RWPE2 (cell line): ENCODE data around the gene ABTB2.

Experiments
- ATAC-seq: fragments of 200-7000 bp; cut with Tn5 transposase; 3 replicates; pipeline ENCODE4 v1.9.1; 2021; ENCODE audit warnings: low read depth
- DNase-seq: peaks from one replicate; pipeline ENCODE4 v3.0.0-alpha.2; 2020; ENCODE audit warnings: low spot score
- H3K27ac ChIP-seq: fragments of 450-650 bp; 2 replicates; pipeline ENCODE4 v1.5.1; 2017; ENCODE audit warnings: mild to moderate bottlenecking; ENCODE audit not compliant: poor library complexity, severe bottlenecking
- H3K27me3 ChIP-seq: fragments of 250-450 bp; sonication (Bioruptor Pico); 2 replicates; pipeline ENCODE4 v1.5.1; 2021; ENCODE audit warnings: mild to moderate bottlenecking, moderate library complexity; ENCODE audit not compliant: insufficient read depth, poor library complexity, severe bottlenecking
- H3K36me3 ChIP-seq: fragments of 250-450 bp; sonication (Bioruptor Pico); 2 replicates; pipeline ENCODE4 v1.5.1; 2020; ENCODE audit warnings: low read depth, mild to moderate bottlenecking, moderate library complexity
- H3K4me1 ChIP-seq: fragments of 250-450 bp; sonication (Bioruptor Pico); 2 replicates; pipeline ENCODE4 v1.5.1; 2021; ENCODE audit warnings: mild to moderate bottlenecking, moderate library complexity; ENCODE audit not compliant: insufficient read depth, poor library complexity, severe bottlenecking
- H3K4me3 ChIP-seq: fragments of 250-450 bp; sonication (Bioruptor Pico); 2 replicates; pipeline ENCODE4 v1.5.1; 2021; ENCODE audit warnings: mild to moderate bottlenecking, moderate library complexity; ENCODE audit not compliant: severe bottlenecking
- H3K9me3 ChIP-seq: fragments of 250-450 bp; sonication (Bioruptor Pico); 2 replicates; pipeline ENCODE4 v1.5.1; 2021; ENCODE audit warnings: mild to moderate bottlenecking, moderate library complexity; ENCODE audit not compliant: severe bottlenecking
- TF ChIP-seq, protein P1 (sequence below): fragments of 450-650 bp; IDR thresholded peaks from one replicate; pipeline ENCODE4 v1.5.1; 2017; ENCODE audit warnings: mild to moderate bottlenecking, moderate library complexity; ENCODE audit not compliant: poor library complexity, severe bottlenecking

The ABTB2 gene

DNA sequence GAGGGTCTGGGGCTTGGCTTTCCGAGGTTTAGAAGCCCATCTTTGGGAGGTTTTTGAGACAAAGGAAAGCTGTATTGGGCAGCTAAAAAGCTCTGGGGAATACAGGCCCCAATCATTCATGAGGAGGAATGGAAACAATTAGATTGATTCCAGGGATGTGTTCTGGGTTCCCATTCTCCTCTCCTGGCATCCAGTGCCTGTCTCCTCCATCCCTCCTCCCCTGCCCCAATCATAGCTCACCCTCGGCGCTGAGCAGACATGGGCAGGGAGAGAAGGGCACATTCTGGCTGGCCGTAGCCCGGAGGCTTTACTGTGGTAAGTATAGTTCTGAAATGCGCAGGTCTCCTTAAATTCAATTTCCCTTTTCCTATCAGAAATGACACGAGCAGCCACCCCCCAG, 42.4 kb downstream of the ABTB2 start:
- ATAC-seq (no peak), DNase-seq (no peak)
- Histone ChIP-seq H3K9me3 (no peaks in the 10 kb centered on the region), H3K4me1 (peaks cover 10% of the 10 kb centered on the region), H3K36me3 (no peaks in the 10 kb centered on the region), H3K4me3 (no peak overlapping the region), H3K27ac (no peak overlapping the region), H3K27me3 (no peaks in the 10 kb centered on the region)
- TF ChIP-seq, protein P1, sequence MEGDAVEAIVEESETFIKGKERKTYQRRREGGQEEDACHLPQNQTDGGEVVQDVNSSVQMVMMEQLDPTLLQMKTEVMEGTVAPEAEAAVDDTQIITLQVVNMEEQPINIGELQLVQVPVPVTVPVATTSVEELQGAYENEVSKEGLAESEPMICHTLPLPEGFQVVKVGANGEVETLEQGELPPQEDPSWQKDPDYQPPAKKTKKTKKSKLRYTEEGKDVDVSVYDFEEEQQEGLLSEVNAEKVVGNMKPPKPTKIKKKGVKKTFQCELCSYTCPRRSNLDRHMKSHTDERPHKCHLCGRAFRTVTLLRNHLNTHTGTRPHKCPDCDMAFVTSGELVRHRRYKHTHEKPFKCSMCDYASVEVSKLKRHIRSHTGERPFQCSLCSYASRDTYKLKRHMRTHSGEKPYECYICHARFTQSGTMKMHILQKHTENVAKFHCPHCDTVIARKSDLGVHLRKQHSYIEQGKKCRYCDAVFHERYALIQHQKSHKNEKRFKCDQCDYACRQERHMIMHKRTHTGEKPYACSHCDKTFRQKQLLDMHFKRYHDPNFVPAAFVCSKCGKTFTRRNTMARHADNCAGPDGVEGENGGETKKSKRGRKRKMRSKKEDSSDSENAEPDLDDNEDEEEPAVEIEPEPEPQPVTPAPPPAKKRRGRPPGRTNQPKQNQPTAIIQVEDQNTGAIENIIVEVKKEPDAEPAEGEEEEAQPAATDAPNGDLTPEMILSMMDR, result no peak

DNA sequence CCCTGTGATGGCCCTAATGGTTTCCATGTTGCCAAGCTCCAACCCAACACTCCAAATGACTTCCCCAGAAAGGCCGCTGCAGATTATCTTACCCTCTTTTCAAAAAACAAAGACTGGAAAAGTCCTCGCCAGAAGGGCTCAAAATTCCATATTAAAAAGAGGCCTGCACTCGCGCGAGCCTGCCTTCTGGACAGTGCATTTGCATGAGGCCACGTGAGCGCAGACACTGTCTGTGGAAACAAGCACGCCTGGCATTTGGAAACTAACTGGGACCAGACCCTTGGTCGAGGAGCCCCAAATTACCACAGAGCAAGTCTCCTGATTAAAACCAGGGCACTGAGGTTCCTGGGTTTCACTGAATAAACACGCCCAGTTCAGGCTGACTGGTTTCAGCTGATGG, 42.9 kb downstream of the ABTB2 start:
- Histone ChIP-seq H3K36me3 (no peaks in the 10 kb centered on the region), H3K9me3 (no peaks in the 10 kb centered on the region), H3K4me1 (peaks cover 10% of the 10 kb centered on the region), H3K27ac (no peak overlapping the region), H3K27me3 (no peaks in the 10 kb centered on the region), H3K4me3 (no peak overlapping the region)
- ATAC-seq (no peak), DNase-seq (no peak)
- TF ChIP-seq, protein P1, result no peak

DNA sequence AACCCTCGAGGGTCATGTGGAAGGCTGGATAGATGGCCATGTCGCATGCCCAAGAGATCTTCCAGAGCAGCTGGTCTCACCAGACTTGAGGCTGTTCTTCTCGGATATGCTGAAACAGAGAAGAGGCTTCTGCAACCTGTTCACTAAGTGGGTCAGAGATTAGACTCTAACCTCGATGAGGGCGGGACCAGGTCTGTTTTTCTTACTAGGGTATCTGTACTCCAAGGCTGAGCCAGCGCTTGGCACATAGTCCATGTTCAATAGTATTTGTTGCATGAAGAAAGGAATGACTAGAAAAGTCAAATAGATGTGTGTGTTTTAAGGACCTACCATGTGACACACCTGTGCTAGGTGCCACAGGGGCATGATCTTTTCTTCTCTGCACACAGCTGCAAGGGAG, 43.6 kb downstream of the ABTB2 start:
- Histone ChIP-seq H3K4me1 (peaks cover 12% of the 10 kb centered on the region), H3K4me3 (no peak overlapping the region), H3K27ac (no peak overlapping the region), H3K27me3 (no peaks in the 10 kb centered on the region), H3K36me3 (no peaks in the 10 kb centered on the region), H3K9me3 (no peaks in the 10 kb centered on the region)
- DNase-seq, result no peak
- no peak for ATAC-seq
- TF ChIP-seq, protein P1, result no peak

DNA sequence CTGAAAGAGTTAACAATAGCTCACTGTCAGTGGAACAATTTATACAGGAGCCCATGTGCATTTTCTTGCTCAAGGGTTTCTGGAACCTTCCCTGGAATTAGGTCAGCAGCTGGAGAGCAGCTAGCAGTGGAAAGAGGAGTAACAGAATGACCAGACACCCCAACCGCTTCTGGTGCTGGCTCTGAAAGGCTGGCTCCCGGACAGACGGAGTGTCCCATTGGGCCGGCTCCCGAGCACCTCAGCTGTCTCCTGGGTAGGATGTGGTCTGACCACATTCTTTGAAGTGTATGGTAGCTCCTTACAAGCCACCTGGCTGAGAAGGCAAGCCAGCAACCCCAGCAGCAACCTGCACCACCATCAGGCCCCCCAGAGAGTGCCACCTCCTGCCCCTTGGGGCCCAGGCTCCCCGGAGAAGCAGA, 44.7 kb downstream of the ABTB2 start:
- ATAC-seq (no peak), DNase-seq (no peak)
- H3K9me3 ChIP-seq, result no peaks in the 10 kb centered on the region
- no peak overlapping the region for H3K27ac ChIP-seq
- no peaks in the 10 kb centered on the region for H3K27me3 ChIP-seq
- H3K36me3 ChIP-seq, result no peaks in the 10 kb centered on the region
- peaks cover 13% of the 10 kb centered on the region for H3K4me1 ChIP-seq
- no peak overlapping the region for H3K4me3 ChIP-seq
- TF ChIP-seq, protein P1, result no peak

DNA sequence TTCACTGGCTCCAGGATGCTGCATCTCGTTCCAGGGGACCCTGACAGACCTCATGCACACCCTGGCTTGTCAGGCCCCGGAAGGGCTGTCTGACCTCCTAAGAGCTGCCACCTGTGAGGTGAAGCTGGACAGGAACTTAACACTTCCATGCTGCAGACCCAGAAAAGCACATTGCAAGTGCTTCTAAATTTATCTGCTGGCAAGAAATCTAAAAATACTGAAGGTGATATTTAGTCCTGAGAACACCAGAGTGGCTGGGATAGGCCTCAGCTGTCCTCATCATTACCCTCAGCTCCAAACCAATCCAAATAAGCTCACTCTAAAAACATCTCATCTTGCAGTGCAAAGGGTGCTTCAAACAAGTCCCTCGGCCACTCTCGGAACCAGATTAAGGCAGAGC, 46.7 kb downstream of the ABTB2 start:
- H3K4me3 ChIP-seq, result no peak overlapping the region
- no peaks in the 10 kb centered on the region for H3K9me3 ChIP-seq
- ATAC-seq (no peak), DNase-seq (no peak)
- no peaks in the 10 kb centered on the region for H3K27me3 ChIP-seq
- no peaks in the 10 kb centered on the region for H3K36me3 ChIP-seq
- peaks cover 14% of the 10 kb centered on the region for H3K4me1 ChIP-seq
- H3K27ac ChIP-seq, result no peak overlapping the region
- TF ChIP-seq, protein P1, result no peak
